ENCODE data around the gene RNF103. TPM values are rescaled to one million over a fixed set of nuclear protein-coding genes. Genes with fewer than 3 reads are reported as not detected.

Gene RNF103
- polyA plus RNA-seq, 3 donors: 1.0 to 31.9 (median 2.2) TPM

DNA sequence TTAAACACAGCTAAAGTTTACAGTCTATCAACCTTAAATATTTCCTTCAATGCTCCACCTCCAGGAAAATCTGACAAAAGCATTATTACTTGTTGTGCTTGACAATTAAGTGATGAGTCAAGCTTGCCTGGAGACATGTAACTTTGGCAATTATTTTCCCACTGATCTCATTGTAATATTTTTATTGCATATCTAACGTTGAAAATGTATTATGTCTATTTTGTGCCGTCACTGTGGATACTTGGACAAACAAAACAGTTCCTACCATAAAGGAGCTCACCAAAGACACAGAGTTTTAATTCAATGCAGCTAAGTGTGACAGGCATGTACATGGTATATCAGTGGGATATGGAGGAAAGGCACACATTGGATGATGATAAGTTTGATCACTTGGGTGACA, 24.7 kb downstream of the RNF103 start:
- Histone ChIP-seq H2AFZ (ENCODE audit: insufficient read depth, low read depth, low read length, poor library complexity, severe bottlenecking) (no peak overlapping the region), H3K79me2 (ENCODE audit: insufficient read depth, low read length) (no peaks in the 10 kb centered on the region), H3K4me1 (ENCODE audit: control insufficient read depth in 1 of 2, insufficient read depth in 2 of 2, low read length in 2 of 2) (no peaks in the 10 kb centered on the region), H3K4me3 (replicated peaks in 1 of 3; ENCODE audit: low read depth in 2 of 3, low read length in 3 of 3) (no peak overlapping the region), H4K20me1 (ENCODE audit: insufficient read depth, low read length) (no peaks in the 10 kb centered on the region), H3K9ac (ENCODE audit: insufficient read depth, low read length, poor library complexity, severe bottlenecking) (no peak overlapping the region), H3K27ac (ENCODE audit: low read depth in 1 of 2, low read length in 2 of 2) (no peak overlapping the region), H3K4me2 (replicated peaks; ENCODE audit: extremely low read depth, low read length, poor library complexity, severe bottlenecking) (no peak overlapping the region), H3K36me3 (replicated peaks in 1 of 2; ENCODE audit: control insufficient read depth in 1 of 2, insufficient read depth in 2 of 2, low read length in 2 of 2) (peaks cover 2 to 5% of the 10 kb centered on the region in 2 donors), H3K9me3 (replicated peaks in 1 of 2; ENCODE audit: control insufficient read depth in 1 of 2, insufficient read depth in 1 of 2, low read length in 2 of 2) (no peaks in the 10 kb centered on the region), H3K27me3 (ENCODE audit: control insufficient read depth in 2 of 2, insufficient read depth in 2 of 2, low read length in 2 of 2) (no peaks in the 10 kb centered on the region)
- no CpG with 5 or more reads among the region's 2 CpGs for WGBS (ENCODE audit: insufficient coverage)
- H3K36me3 Mint-ChIP-seq: peaks cover 14 to 21% of the 10 kb centered on the region in 2 donors
- intact Hi-C loops (cut with micrococcal nuclease): no loop called here
- no peak for DNase-seq
- H3K9me3 Mint-ChIP-seq: peaks cover 0 to 10% (median 0%) of the 10 kb centered on the region in 7 donors
- no peak overlapping the region for H3K4me3 Mint-ChIP-seq
- H3K27me3 Mint-ChIP-seq (ENCODE audit: low read depth in 3 of 3): peaks cover 0 to 3% (median 3%) of the 10 kb centered on the region in 3 donors
- TF ChIP-seq, protein P1, sequence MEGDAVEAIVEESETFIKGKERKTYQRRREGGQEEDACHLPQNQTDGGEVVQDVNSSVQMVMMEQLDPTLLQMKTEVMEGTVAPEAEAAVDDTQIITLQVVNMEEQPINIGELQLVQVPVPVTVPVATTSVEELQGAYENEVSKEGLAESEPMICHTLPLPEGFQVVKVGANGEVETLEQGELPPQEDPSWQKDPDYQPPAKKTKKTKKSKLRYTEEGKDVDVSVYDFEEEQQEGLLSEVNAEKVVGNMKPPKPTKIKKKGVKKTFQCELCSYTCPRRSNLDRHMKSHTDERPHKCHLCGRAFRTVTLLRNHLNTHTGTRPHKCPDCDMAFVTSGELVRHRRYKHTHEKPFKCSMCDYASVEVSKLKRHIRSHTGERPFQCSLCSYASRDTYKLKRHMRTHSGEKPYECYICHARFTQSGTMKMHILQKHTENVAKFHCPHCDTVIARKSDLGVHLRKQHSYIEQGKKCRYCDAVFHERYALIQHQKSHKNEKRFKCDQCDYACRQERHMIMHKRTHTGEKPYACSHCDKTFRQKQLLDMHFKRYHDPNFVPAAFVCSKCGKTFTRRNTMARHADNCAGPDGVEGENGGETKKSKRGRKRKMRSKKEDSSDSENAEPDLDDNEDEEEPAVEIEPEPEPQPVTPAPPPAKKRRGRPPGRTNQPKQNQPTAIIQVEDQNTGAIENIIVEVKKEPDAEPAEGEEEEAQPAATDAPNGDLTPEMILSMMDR (IDR thresholded peaks at IDR 0.05): no peak
- no peaks in the 10 kb centered on the region for H3K4me1 Mint-ChIP-seq
- peak overlapping the region in 1 of 7 donors; percentile 11 for H3K27ac Mint-ChIP-seq

DNA sequence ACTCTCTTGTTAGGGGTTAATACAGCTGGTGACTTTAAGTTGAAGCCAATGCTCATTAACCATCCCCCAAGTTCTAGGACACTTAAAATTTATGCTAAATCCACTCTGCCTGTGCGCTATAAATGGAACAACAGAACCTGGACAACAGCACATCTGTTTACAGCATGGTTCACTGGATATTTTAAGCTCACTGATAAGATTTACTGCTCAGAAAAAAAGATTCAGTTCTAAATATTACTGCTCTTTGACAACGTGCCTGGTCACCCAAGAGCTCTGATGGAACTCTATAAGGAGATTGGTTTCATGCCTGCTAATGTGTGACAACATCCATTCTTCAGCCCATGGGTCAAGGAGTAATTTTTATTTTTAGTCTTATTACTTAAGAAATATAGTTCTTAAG, 27.5 kb downstream of the RNF103 start:
- Histone ChIP-seq H3K79me2 (ENCODE audit: insufficient read depth, low read length) (no peaks in the 10 kb centered on the region), H2AFZ (ENCODE audit: insufficient read depth, low read depth, low read length, poor library complexity, severe bottlenecking) (no peak overlapping the region), H3K4me2 (replicated peaks; ENCODE audit: extremely low read depth, low read length, poor library complexity, severe bottlenecking) (no peak overlapping the region), H3K4me3 (replicated peaks in 1 of 3; ENCODE audit: low read depth in 2 of 3, low read length in 3 of 3) (no peak overlapping the region), H4K20me1 (ENCODE audit: insufficient read depth, low read length) (no peaks in the 10 kb centered on the region), H3K9me3 (replicated peaks in 1 of 2; ENCODE audit: control insufficient read depth in 1 of 2, insufficient read depth in 1 of 2, low read length in 2 of 2) (no peaks in the 10 kb centered on the region), H3K36me3 (replicated peaks in 1 of 2; ENCODE audit: control insufficient read depth in 1 of 2, insufficient read depth in 2 of 2, low read length in 2 of 2) (no peaks in the 10 kb centered on the region), H3K27ac (ENCODE audit: low read depth in 1 of 2, low read length in 2 of 2) (no peak overlapping the region), H3K4me1 (ENCODE audit: control insufficient read depth in 1 of 2, insufficient read depth in 2 of 2, low read length in 2 of 2) (no peaks in the 10 kb centered on the region), H3K27me3 (ENCODE audit: control insufficient read depth in 2 of 2, insufficient read depth in 2 of 2, low read length in 2 of 2) (no peaks in the 10 kb centered on the region), H3K9ac (ENCODE audit: insufficient read depth, low read length, poor library complexity, severe bottlenecking) (no peak overlapping the region)
- peaks cover 0 to 5% (median 3%) of the 10 kb centered on the region in 3 donors for H3K27me3 Mint-ChIP-seq (ENCODE audit: low read depth in 3 of 3)
- no peaks in the 10 kb centered on the region for H3K4me1 Mint-ChIP-seq
- no peaks in the 10 kb centered on the region for H3K36me3 Mint-ChIP-seq
- DNase-seq: no peak
- H3K27ac Mint-ChIP-seq: no peak overlapping the region
- intact Hi-C loops (cut with micrococcal nuclease): no loop called here
- no peak overlapping the region for H3K4me3 Mint-ChIP-seq
- TF ChIP-seq, protein P1 (IDR thresholded peaks at IDR 0.05): no peak
- WGBS (ENCODE audit: insufficient coverage): no CpG with 5 or more reads among the region's 2 CpGs
- H3K9me3 Mint-ChIP-seq: peaks cover 0 to under 1% (median 0%) of the 10 kb centered on the region in 7 donors
